ENCODE results near the gene CDC42EP4.

Gene CDC42EP4

DNA sequence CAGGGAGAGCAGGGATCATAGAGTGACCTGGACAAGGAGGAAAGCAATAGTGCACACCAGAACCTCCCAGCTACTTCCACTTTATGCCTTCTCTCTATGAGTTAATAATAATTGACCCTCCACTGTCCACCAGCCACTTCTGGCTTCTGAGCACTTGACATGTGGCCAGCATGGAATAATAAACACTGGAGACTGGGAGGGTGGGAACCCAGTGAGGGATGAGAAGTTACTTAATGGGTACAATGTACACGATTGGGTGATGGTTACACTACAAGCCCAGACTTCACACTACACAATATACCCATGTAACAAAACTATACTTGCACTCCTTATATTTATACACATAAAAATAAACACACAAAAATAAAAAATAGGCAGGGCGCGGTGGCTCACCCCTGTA is 11.4 kb downstream of the CDC42EP4 start:
- H3K27me3 ChIP-seq (ENCODE audit: control insufficient read depth in 1 of 2, insufficient read depth in 2 of 2, low read length in 2 of 2) = no peaks in the 10 kb centered on the region
- H3K4me3 ChIP-seq (ENCODE audit: low read depth in 1 of 2, low read length in 2 of 2) = peak overlapping the region in 1 of 2 donors; percentile 10
- peaks cover 32 to 40% of the 10 kb centered on the region in 2 donors for H3K4me1 ChIP-seq (ENCODE audit: control insufficient read depth in 1 of 2, insufficient read depth in 2 of 2, low read length in 2 of 2)
- H3K9me3 ChIP-seq (ENCODE audit: control insufficient read depth in 1 of 2, low read length in 2 of 2) = no peaks in the 10 kb centered on the region
- H3K9ac ChIP-seq (ENCODE audit: low read depth in 1 of 2, low read length in 2 of 2) = no peak overlapping the region
- H3K27ac ChIP-seq (ENCODE audit: low read depth, low read length) = no peak overlapping the region
- H3K36me3 ChIP-seq (ENCODE audit: control insufficient read depth in 1 of 2, insufficient read depth in 2 of 2, low read length in 2 of 2) = peaks cover 4 to 5% of the 10 kb centered on the region in 2 donors

DNA sequence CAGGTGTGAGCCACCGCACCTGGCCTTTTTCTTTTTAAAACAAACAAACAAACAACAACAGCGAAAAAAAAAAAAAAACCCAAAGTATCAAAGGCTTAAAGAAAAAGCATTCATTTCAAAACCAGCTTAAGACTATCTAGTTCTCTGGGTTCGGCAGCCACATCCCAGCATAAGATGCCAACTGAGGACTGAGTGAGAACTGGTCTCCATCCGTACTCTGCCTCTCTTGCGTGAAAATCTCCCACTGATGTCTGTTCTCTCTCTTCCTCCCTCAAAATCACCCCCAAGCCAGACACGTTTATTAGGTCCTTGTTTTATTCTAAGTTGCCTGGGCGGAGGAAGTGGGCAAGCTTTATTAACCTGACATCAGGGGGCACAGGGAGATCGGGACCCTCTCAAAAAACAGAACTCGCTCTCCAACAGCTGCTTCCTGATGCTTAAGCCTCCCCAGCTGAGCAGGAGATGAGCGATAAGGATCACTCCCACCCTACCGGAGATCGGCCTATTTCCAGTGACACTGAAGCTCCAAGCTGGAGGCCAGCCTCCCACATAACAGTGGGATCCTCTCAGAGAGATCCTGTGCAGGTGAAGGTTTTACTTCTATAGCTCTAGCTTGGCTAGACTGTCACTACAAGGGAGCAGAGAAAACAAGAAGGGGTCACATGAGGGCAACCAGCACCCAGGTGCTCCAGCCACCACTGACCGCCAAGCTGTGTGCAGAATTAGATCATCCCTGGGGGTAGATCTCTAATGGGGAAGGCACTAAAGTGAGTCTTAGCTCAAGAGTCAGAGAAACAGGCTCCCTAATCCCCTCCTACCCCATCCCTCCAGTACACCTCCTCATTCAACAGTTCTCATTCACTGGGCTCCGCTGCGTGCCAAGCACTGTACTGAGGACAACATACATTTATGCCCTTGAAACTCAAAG is 13.6 kb downstream of the CDC42EP4 start:
- Histone ChIP-seq H3K27me3 (ENCODE audit: control insufficient read depth in 1 of 2, insufficient read depth in 2 of 2, low read length in 2 of 2) (no peaks in the 10 kb centered on the region), H3K36me3 (ENCODE audit: control insufficient read depth in 1 of 2, insufficient read depth in 2 of 2, low read length in 2 of 2) (peaks cover 4 to 7% of the 10 kb centered on the region in 2 donors), H3K4me3 (ENCODE audit: low read depth in 1 of 2, low read length in 2 of 2) (no peak overlapping the region), H3K9me3 (ENCODE audit: control insufficient read depth in 1 of 2, low read length in 2 of 2) (no peaks in the 10 kb centered on the region), H3K27ac (ENCODE audit: low read depth, low read length) (no peak overlapping the region), H3K9ac (ENCODE audit: low read depth in 1 of 2, low read length in 2 of 2) (no peak overlapping the region), H3K4me1 (ENCODE audit: control insufficient read depth in 1 of 2, insufficient read depth in 2 of 2, low read length in 2 of 2) (peaks cover 27 to 33% of the 10 kb centered on the region in 2 donors)

DNA sequence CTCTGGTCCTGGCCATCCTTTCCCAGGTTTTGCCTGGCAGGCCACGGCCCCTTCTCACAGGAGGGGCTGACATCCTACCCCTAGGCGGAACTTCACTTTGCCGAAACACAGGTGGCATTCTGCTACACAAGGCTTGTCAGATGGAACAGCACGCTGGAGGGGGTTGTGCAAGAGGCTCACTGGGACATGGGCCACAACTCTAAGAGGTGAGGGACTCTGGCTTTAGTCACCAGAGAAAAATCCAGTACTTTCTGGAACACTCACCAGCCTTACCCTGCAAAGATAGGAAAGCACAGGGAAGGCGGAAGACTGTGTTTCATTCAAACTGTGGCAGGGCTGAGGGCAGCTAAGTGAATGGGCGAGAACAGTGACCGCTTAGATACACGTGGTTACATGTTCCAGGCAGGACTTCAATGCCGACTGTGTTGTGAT is 18.3 kb downstream of the CDC42EP4 start:
- Histone ChIP-seq H3K36me3 (ENCODE audit: control insufficient read depth in 1 of 2, insufficient read depth in 2 of 2, low read length in 2 of 2) (peaks cover 2 to 3% of the 10 kb centered on the region in 2 donors), H3K4me1 (ENCODE audit: control insufficient read depth in 1 of 2, insufficient read depth in 2 of 2, low read length in 2 of 2) (peaks cover 50 to 61% of the 10 kb centered on the region in 2 donors), H3K9ac (ENCODE audit: low read depth in 1 of 2, low read length in 2 of 2) (no peak overlapping the region), H3K9me3 (ENCODE audit: control insufficient read depth in 1 of 2, low read length in 2 of 2) (no peaks in the 10 kb centered on the region), H3K27ac (ENCODE audit: low read depth, low read length) (peak overlapping the region; percentile 30), H3K4me3 (ENCODE audit: low read depth in 1 of 2, low read length in 2 of 2) (no peak overlapping the region), H3K27me3 (ENCODE audit: control insufficient read depth in 1 of 2, insufficient read depth in 2 of 2, low read length in 2 of 2) (no peaks in the 10 kb centered on the region)

DNA sequence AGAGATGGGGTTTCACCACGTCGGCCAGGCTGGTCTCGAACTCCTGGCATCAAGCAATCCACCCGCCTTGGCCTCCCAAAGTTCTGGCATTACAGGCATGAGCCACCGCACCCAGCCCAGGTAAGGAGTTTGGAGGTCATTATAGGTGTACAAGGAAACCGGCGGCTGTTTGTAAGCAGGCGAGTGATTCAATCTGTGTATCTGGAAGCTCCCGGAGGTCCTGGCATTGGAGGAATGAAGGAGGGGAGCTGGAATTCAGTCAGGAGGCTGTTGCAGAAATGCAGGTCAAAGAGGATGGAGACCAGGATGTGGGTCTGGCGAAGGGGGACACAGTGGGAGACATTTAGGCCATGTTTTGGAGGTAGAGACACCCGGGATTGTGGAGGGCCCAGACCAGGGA is 18.8 kb downstream of the CDC42EP4 start:
- Histone ChIP-seq H3K27me3 (ENCODE audit: control insufficient read depth in 1 of 2, insufficient read depth in 2 of 2, low read length in 2 of 2) (no peaks in the 10 kb centered on the region), H3K9me3 (ENCODE audit: control insufficient read depth in 1 of 2, low read length in 2 of 2) (no peaks in the 10 kb centered on the region), H3K27ac (ENCODE audit: low read depth, low read length) (peak overlapping the region; percentile 30), H3K36me3 (ENCODE audit: control insufficient read depth in 1 of 2, insufficient read depth in 2 of 2, low read length in 2 of 2) (peaks cover 2 to 3% of the 10 kb centered on the region in 2 donors), H3K4me1 (ENCODE audit: control insufficient read depth in 1 of 2, insufficient read depth in 2 of 2, low read length in 2 of 2) (peaks cover 50 to 60% of the 10 kb centered on the region in 2 donors), H3K4me3 (ENCODE audit: low read depth in 1 of 2, low read length in 2 of 2) (no peak overlapping the region), H3K9ac (ENCODE audit: low read depth in 1 of 2, low read length in 2 of 2) (no peak overlapping the region)

DNA sequence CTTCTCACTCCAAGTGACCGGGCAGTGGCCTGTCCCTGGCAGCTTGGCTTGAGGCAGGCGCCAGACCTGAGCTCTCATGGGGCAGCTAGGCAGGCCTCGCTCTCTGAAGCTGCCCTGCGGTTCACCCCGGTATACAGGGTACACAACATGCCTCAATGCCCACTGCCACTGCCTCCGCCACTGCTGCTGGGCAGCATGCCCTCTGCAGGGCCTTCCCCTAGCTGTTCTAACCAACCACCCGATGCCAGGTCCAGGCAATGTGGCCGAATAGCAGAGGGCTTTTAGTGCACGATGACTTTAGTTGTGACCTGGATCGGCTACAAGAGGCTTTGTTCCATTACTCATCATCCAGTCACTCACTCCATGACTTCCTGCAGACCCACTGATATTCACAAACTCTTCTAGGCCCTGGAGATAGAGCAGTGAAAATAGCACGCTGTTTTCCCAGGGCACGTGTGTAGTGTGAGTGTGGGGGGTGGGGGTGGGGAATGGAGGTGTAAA is 19.7 kb downstream of the CDC42EP4 start:
- Histone ChIP-seq H3K9me3 (ENCODE audit: control insufficient read depth in 1 of 2, low read length in 2 of 2) (no peaks in the 10 kb centered on the region), H3K27ac (ENCODE audit: low read depth, low read length) (peak overlapping the region; percentile 64), H3K36me3 (ENCODE audit: control insufficient read depth in 1 of 2, insufficient read depth in 2 of 2, low read length in 2 of 2) (peaks cover 2 to 3% of the 10 kb centered on the region in 2 donors), H3K4me1 (ENCODE audit: control insufficient read depth in 1 of 2, insufficient read depth in 2 of 2, low read length in 2 of 2) (peaks cover 58 to 67% of the 10 kb centered on the region in 2 donors), H3K27me3 (ENCODE audit: control insufficient read depth in 1 of 2, insufficient read depth in 2 of 2, low read length in 2 of 2) (no peaks in the 10 kb centered on the region), H3K4me3 (ENCODE audit: low read depth in 1 of 2, low read length in 2 of 2) (peak overlapping the region; percentile 23 to 43), H3K9ac (ENCODE audit: low read depth in 1 of 2, low read length in 2 of 2) (peak overlapping the region; percentile 33 to 56)

DNA sequence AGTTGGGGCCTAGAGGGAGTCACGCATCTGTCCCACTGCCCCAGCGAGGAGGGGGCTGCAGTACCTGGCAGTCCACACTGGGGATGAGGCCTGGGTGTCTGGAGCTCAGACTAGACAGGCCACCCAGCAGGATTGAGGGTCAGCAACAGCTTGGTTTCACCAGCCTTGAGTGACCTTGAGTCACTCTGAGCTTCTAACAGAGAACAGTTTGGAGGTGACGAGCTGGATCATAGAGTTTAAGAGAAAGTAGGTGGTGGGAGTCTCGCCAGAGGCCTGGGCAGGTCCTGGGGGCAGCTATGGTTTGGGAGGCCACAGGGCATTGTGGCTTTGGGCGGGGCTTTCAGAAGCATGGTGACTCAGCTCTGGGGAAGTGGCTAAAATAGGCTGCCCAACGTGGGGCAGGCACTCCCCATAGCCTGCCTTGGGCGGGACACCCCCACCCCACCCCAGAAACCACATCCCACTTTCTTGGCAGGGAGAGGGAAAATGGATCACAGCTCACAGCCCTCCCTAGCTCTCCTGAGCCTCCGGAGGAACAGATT is 20.5 kb downstream of the CDC42EP4 start:
- peak overlapping the region; percentile 23 to 43 for H3K4me3 ChIP-seq (ENCODE audit: low read depth in 1 of 2, low read length in 2 of 2)
- peak overlapping the region; percentile 33 to 56 for H3K9ac ChIP-seq (ENCODE audit: low read depth in 1 of 2, low read length in 2 of 2)
- no peaks in the 10 kb centered on the region for H3K9me3 ChIP-seq (ENCODE audit: control insufficient read depth in 1 of 2, low read length in 2 of 2)
- peaks cover 3 to 7% of the 10 kb centered on the region in 2 donors for H3K36me3 ChIP-seq (ENCODE audit: control insufficient read depth in 1 of 2, insufficient read depth in 2 of 2, low read length in 2 of 2)
- peak overlapping the region; percentile 64 for H3K27ac ChIP-seq (ENCODE audit: low read depth, low read length)
- H3K4me1 ChIP-seq (ENCODE audit: control insufficient read depth in 1 of 2, insufficient read depth in 2 of 2, low read length in 2 of 2) = peaks cover 62 to 72% of the 10 kb centered on the region in 2 donors
- no peaks in the 10 kb centered on the region for H3K27me3 ChIP-seq (ENCODE audit: control insufficient read depth in 1 of 2, insufficient read depth in 2 of 2, low read length in 2 of 2)

DNA sequence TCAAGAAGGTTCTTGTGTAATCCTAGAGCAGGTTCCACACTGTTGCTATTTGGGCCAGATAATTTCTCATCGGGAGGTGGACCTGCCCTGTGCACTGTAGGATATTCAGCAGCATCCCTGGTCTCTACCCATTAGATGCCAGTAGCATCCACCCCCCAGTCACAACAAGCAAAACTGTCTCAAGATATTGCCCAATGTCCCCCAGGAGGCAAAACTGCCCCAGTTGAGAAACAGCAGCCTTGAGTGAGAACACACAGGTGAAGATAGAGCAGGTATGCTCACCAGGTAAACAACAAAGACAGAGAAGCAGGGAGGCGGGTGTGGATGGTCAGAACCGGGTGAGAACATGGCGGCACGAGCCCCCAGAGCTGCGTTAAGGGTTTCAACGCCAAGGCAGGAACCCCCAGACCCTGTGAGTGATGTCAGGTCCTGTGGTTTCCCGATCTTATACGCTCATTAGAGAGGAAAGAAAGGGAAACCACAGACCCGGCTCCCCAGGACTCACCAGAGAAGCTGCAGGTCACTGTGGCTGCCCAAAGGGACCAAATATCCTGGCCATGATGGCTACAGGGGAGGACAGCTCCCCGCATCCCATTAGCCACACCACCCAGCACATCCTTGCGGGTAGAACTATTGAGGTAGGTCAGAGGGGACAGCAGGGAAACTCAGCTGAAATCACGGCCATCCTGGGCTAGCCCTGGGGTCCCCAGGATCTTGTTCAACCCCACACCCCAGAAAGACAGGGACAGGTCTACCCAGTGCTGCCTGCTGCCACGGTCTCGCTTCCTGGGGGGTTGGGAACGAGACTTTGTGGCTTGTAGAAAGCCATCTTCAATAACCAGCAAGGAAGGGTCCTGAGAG is 21.2 kb downstream of the CDC42EP4 start:
- H3K9me3 ChIP-seq (ENCODE audit: control insufficient read depth in 1 of 2, low read length in 2 of 2) = no peaks in the 10 kb centered on the region
- peak overlapping the region; percentile 5 to 45 for H3K4me3 ChIP-seq (ENCODE audit: low read depth in 1 of 2, low read length in 2 of 2)
- H3K9ac ChIP-seq (ENCODE audit: low read depth in 1 of 2, low read length in 2 of 2) = peak overlapping the region; percentile 33 to 56
- peaks cover 3 to 14% of the 10 kb centered on the region in 2 donors for H3K36me3 ChIP-seq (ENCODE audit: control insufficient read depth in 1 of 2, insufficient read depth in 2 of 2, low read length in 2 of 2)
- peak overlapping the region; percentile 27 for H3K27ac ChIP-seq (ENCODE audit: low read depth, low read length)
- H3K27me3 ChIP-seq (ENCODE audit: control insufficient read depth in 1 of 2, insufficient read depth in 2 of 2, low read length in 2 of 2) = no peaks in the 10 kb centered on the region
- H3K4me1 ChIP-seq (ENCODE audit: control insufficient read depth in 1 of 2, insufficient read depth in 2 of 2, low read length in 2 of 2) = peaks cover 62 to 72% of the 10 kb centered on the region in 2 donors

DNA sequence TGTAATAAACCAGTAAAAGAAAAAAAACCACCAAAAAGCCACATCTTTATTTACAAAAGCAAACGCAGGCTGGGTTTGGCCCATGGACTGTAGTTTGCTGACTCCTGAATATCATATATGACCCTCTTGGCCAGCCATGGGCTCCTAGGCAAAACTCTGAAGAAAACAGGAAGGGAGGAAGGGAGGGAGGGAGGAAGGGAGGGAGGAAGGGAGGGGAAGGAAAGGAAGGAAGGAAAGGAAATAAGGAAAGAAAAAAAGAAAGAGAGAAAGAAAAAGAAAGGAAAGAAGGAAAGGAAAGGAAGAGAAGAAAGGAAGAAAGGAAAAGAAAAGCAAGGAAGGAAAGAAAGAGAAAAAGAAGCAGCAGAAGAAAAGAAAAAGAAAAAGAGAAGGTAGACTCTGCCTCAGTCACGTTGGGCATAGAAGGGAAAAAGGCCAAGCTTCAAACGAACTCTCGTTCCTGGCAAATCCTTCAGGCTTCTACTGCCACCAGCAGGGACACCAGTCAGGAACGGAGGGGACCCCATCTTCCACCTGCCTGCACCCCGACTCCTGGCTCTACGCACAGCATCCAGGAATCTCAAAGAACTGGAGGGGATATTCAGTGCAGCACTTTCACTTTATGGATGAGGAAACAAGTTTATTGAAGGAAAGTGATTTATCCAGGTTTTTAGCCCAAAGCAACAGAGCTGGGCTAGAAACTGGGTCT is 22.1 kb downstream of the CDC42EP4 start:
- no peaks in the 10 kb centered on the region for H3K9me3 ChIP-seq (ENCODE audit: control insufficient read depth in 1 of 2, low read length in 2 of 2)
- peak overlapping the region in 1 of 2 donors; percentile 30 for H3K4me3 ChIP-seq (ENCODE audit: low read depth in 1 of 2, low read length in 2 of 2)
- peak overlapping the region; percentile 80 for H3K27ac ChIP-seq (ENCODE audit: low read depth, low read length)
- H3K9ac ChIP-seq (ENCODE audit: low read depth in 1 of 2, low read length in 2 of 2) = peak overlapping the region; percentile 21 to 30
- H3K4me1 ChIP-seq (ENCODE audit: control insufficient read depth in 1 of 2, insufficient read depth in 2 of 2, low read length in 2 of 2) = peaks cover 62 to 72% of the 10 kb centered on the region in 2 donors
- no peaks in the 10 kb centered on the region for H3K27me3 ChIP-seq (ENCODE audit: control insufficient read depth in 1 of 2, insufficient read depth in 2 of 2, low read length in 2 of 2)
- H3K36me3 ChIP-seq (ENCODE audit: control insufficient read depth in 1 of 2, insufficient read depth in 2 of 2, low read length in 2 of 2) = peaks cover 7 to 23% of the 10 kb centered on the region in 2 donors

DNA sequence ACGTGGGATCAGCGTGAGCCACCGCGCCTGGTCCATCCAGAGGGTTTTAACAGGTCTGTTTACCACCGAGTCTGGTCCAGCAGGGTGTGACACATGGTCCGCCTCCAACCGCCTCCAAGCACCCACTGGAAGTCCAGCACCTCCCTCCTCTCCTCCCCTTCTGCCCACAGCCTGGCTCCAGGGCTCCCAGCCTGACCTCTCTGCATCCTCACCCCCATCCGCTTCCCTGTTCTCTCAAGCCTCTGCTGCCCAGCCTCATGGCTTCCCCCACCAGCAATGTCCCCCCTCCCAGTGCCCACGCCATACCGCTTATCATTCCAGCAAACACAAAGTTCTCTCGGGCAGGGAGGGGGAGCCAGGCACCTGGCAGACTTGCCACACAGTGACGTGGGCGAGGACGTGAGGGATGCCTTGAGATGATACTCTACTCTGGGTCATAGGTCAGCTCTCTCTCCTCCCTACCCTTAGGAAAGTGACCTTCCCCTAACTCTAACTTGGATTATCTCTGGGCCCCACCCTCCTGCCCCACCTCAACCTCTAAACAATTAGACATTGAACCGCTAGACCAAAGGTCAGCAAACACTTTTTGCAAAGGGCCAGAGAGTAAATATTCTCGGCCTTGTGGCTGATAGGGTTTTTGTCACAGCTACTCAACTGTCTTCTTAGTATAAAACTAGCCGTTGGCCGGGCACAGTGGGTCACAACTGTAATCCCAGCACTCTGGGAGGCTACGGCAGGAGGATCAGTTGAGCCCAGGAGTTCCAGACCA is 23.1 kb downstream of the CDC42EP4 start:
- peaks cover 59 to 66% of the 10 kb centered on the region in 2 donors for H3K4me1 ChIP-seq (ENCODE audit: control insufficient read depth in 1 of 2, insufficient read depth in 2 of 2, low read length in 2 of 2)
- H3K36me3 ChIP-seq (ENCODE audit: control insufficient read depth in 1 of 2, insufficient read depth in 2 of 2, low read length in 2 of 2) = peaks cover 13 to 31% of the 10 kb centered on the region in 2 donors
- H3K9ac ChIP-seq (ENCODE audit: low read depth in 1 of 2, low read length in 2 of 2) = peak overlapping the region; percentile 13 to 59

More for the DNA sequence above, 23.1 kb downstream of the CDC42EP4 start:
- no peaks in the 10 kb centered on the region for H3K9me3 ChIP-seq (ENCODE audit: control insufficient read depth in 1 of 2, low read length in 2 of 2)
- H3K27ac ChIP-seq (ENCODE audit: low read depth, low read length) = peak overlapping the region; percentile 80
- no peaks in the 10 kb centered on the region for H3K27me3 ChIP-seq (ENCODE audit: control insufficient read depth in 1 of 2, insufficient read depth in 2 of 2, low read length in 2 of 2)
- H3K4me3 ChIP-seq (ENCODE audit: low read depth in 1 of 2, low read length in 2 of 2) = peak overlapping the region in 1 of 2 donors; percentile 12
